GM21528 (cell line): ENCODE data around the gene SHB.

Experiments used
- ATAC-seq: cut with Tn5 transposase; IDR thresholded peaks from one replicate; pipeline ENCODE4 v1.9.1; 2021; ENCODE audit warnings: mild to moderate bottlenecking, moderate library complexity; ENCODE audit not compliant: unreplicated experiment, low FRiP score

The SHB gene

DNA sequence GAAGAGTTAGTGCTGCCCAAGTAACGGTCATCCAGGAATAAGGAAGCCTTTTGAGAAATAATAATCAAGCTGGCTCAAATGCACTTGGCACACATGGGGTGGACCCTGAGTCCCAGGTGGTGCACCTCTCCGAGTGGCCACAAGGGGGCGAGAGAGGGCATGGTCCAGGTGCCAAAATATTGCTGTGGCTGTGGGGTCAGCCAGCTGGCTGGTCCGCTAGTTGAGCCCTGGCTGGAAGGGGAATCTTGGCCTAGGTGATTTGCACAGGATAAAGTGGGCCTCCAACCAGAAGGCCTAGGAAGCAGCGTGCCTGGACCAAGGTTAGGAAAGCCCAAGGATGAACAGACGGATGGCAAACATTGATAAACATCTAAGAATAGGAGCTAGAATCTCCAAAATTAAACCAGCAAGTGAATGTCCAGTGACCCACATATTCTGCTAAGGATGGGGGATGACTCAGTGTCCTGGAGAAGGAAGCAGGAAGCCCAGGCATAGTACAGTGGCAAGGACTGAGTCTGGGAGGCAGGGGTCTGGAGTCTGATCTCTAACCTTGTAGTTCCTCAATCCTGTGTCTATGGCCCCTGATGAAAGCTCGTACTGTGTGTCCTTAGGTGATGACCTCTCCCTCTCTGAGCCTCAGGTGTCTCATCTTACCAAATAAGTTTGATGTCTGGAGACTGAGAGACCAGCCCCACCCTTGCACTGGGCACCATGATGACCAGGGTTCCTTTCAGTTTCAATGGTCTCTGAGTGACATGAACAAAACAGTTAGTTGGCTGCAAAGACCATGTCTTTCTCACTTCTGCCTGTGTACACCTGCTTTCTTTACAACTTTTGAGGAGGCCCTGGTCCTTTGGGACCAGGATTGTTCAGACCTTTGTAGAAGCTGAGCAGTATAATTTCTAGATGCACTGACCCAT, 19.2 kb upstream of the SHB start:
- ATAC-seq, result peak; percentile 55

DNA sequence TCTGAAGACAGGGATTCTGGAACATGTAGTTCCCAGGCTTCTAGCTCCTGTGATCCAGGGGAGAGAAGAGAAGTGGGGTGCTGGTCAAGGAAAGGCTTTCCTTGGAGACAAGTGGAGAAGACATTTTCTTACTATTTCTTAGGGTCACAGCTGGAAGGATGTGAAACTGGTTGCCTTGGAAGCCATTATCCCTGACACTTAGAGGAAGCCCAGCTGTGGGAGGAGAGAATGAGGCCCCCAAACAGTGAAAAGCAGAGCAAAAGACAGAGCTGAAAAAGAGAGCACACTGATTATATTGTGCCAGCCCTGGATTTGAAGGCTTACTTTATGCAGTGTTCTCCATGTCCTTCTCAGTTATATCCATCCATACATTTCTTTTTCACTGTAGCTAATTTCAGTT, 17.5 kb upstream of the SHB start:
- no peak for ATAC-seq

DNA sequence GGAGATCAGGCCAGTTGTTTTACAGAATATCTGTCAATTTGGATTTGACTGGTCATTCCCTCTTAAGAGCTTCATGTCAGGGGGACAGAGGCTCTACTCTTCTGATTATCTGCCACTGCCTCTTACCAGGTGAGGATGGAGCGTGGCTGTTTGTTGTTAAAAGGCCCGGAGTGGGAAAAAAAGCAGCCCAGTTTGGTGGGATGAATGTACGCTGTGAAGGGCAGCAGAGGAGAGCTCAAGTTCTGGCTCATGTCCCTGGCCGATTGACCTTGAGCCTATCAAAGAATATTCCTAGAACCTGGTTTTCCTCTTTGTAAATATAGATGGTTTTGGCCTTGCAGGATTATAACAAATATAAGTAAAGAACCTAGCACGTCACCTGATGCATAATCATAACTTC, 16.3 kb upstream of the SHB start:
- ATAC-seq, result no peak

DNA sequence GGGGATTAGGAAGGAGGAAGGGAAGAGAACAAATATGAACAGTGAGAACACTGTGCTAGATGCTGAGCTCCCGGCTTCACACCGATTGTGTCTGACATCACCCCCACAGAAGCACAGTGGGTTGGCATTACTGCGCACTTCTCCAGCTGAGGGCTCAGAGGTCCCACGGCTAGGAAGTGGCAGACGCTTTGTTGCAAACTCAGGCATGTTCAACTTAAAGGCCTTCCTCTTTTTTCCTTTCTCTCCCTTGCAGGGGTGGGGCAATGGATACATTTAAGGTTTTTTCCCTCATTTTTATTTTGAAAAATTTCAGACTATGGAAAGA, 15.5 kb upstream of the SHB start:
- ATAC-seq, result no peak

DNA sequence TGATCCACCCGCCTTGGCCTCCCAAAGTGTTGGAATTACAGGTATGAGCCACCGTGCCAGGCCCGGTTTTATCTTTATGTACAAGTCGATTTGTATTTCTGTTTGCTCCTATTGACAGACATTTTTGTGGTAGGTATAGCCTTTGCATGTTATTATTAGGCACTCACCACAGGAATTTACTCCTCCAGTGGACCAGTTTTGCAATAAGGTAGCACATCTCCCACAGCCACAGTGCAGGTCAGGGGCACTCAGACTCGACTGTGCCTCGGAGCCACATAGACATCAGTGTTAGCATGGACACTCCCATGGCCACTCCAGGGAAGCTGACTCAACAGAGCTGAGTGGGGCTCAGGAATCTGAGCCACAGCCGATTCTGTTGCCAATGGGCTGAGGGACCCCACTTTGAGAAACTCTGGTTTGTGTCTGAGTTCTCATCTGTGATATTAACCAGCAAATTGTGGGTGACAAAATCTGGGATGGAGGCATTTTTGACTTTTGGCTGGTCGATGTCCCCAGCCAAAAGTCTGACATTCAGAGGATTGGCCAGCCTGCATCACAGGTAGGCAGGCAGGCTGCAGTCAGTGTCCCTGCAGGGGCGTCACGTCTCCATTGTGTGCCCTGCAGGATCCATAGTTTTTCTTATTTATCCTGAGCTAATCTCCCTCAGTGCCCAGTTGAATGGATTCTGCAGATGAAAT, 15.0 kb upstream of the SHB start:
- no peak for ATAC-seq

DNA sequence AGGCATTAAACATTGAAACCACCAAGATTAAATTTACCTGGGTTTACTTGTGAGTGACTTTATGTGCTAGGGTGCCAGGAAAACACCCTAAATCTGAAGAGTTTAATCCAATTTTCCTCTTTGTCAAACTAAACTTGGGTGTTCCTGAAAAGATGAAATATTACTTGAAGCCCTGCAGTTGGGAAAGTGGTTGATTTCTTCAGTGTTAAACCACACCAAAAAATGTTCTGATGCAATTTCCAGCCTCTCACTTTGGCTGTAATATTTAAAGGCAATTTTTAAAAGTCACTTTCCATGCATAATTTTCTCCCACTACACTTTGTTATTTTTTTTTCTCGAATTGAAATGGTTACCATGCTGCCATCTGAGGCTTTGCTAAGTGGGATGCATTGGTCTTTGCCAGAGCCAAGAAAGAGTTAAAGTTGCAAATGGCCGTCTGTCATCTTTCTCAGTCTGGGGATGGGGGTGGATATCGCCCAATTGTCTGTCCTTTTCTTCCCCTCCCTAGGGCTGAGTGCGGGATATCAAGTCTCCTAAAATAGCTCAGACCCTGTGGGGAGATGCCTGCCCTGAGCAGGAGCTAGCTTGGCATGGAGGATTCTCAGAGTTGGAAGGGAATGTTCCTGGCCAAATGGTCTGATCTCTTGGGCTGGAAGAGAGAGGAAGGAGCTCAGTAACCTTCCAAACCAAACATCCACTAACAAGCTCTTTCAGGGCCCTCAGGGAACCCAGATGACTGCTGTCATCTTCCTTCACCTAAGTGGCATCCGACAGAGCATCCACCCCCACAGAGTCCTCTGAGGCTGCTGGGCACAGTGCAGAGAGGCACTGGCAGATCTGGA, 13.6 kb upstream of the SHB start:
- no peak for ATAC-seq

DNA sequence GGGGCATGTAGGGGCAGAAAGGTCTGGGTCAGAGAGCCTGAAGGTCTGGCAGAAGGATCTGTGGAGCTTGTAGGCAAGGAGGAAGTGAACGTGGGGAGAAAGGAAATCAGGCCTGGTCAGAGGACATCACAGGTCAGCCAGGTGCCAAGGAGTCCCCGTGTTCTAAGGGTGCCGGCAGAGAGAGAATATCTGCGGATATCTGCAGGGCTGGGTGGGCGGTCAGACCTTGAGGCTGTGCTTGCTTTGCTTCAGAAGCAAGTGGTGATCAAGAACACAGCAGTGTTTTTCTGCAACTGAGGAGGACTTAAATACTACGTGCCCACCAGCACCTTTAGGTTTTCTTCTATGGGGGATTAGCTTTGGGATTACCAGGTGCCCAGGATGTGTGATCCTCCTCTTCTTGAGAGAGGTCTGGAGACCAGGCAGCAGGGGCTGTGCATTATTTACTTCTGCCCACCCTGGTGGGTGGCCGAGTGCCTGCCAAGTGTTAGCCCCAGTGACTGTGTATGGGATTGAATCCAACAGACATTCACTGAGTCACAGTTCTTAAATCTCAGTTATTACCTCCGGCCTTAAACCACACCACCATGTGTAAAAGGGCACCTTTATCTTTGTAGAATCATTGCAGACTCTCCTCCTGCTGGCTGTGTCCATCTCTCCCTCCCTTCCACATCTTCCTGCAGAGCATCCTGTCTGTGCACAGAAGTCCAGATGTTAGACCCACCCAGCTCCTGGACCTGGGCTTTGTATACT, 12.5 kb upstream of the SHB start:
- ATAC-seq, result no peak

DNA sequence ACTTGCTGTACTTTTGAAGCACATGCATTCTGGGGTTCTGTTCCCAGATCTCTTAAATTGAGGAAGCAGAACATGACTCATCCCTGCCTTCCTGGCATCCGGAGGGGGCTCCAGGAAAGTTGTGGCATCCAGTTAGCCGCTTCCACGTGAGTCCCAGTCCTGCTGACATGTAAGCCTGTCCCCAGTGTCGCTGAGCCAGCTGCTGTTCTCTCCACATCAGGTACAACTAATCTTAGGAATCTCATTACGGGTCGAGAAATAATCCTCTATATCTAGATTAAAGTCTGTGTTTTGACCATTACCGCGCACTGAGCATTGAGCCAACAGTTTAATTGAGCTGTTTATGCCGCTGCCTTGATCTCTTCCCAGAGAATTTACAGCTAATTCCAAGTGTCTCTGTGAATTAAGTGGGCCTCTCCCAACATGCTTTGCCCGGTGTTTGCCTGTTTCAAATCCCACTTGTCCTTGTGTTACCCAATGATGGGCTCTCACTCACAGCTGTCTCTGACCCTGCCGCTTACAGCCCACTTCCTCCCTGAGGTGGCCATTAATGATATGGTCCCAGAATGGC, 10.5 kb upstream of the SHB start:
- ATAC-seq, result no peak

DNA sequence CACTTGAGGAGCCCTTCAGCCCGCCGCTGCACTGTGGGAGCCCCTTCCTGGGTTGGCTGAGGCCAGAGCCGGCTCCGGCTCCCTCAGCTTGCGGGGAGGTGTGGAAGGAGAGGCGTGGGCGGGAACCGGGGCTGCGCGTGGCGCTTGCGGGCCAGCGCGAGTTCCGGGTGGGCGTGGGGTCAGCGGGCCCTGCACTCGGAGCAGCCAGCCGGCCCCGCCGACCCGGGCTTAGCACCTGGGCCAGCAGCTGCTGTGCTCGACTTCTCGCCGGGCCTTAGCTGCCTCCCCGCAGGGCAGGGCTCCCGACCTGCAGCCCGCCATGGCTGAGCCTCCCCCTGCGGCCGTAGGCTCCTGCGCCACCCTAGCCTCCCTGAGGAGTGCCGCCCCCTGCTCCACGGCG, 6.2 kb upstream of the SHB start:
- no peak for ATAC-seq

DNA sequence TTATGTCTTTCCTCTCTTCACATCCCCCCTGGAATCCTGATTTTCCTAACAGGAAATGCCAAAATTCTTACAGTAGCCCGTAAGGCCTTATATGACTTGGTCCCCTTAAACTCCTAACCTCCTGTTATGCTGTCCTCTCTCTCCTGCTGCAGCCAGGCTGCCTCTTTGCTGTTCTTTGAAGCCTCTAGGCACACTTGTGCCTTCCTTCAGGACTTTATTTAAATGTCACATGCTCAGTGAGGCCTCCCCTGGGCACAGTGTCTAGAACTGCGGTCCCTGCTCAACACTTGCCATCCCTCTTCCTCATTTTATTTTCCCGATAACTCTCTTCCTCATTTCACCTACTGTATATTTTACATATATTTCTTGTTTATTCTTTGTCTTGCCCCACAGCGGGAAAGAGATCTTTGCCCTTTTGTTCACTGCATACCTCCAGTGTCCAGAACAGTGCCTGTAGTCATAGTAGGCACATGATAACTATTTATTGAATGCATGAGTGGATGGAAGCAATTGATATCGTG, 5.5 kb upstream of the SHB start:
- no peak for ATAC-seq

DNA sequence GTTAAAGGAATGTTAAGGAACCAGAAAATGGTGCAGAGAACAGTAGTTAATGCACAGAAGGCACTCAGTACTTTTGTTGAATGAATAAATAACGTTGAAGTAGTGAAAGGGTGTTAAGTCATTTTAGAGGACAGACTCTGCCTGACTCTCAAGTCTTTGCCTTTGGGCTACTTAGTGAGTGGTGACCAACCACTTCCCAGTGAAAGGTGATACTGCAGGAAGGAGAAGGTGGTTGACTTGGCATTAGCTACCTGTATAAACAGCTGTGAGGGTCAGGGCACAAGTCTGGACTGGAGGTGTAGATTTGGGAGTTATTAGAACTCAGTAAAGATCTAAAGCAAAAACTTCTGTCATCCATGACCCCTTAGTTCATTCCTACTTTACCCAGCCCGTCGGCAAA, 4.9 kb upstream of the SHB start:
- no peak for ATAC-seq

DNA sequence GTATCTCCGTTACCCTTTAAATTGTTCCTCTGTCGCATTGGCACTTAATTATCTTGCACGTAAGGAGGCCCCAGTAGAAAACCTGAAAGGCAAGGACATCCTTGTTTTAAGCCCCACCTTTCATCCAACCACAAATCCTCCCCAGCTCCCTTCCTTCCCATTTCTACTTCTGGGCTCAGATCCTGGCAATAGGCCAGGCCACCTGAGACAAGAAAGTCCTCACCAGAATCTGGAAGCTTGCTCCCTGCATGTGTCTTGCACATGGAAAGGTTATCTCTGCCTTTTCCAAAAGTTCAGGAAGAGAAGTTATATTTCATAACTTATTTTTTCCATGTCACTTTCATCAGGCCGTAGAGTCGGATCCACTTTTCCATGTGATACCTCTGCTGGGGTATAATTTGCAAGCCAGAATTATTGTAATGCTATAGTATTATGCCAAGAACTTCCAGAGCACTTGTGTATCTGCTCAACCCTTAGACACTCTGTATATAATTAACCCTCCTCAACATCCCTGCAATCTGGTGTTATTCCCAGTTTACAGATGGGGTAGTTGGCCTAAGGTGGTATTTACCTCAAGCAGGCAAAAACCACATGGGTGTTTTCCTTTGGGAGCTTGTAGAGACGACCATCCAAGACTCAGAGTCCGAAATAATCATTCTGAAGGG, 2.6 kb upstream of the SHB start:
- no peak for ATAC-seq

DNA sequence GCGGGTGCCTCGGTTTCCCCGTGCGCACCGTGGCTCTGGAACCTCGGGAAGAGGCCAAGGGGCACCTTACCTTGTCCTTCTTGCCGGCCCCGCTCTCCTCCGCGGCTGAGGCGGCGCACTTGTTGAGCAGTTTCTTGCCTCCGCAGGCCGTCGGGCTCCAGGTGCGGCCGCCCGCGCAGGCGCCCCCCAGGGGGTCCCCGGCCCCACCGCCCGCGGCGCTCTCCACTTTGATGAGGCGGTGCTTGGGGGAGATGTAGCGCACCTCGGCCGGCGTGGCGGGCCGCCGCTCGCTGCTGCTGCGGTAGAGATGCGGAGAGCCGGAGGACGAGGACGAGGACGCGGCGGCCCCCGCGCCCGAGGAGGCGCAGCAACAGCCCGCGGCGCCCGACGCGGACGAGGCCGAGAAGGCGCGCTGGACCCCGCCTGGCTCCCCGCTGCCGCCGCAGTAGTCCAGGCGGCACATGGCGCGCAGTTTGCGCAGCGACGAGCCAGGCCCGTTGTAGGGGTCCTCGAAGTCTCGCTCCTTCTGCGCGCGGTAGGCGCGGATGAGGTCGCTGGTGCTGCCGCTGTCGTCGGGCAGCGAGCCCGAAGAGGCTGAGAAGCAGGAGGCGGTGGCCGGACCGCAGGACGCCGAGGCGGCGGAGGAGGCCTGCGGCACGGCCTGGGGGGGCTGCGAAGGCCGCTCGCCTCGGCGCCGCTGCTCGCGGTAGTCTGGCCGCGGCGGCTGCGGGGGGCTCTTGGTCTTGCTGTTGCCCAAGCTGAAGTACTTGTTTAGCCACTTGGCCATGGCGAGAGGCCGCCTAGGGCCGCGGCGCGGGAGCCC, 957 bp downstream of the SHB start:
- ATAC-seq, result no peak

DNA sequence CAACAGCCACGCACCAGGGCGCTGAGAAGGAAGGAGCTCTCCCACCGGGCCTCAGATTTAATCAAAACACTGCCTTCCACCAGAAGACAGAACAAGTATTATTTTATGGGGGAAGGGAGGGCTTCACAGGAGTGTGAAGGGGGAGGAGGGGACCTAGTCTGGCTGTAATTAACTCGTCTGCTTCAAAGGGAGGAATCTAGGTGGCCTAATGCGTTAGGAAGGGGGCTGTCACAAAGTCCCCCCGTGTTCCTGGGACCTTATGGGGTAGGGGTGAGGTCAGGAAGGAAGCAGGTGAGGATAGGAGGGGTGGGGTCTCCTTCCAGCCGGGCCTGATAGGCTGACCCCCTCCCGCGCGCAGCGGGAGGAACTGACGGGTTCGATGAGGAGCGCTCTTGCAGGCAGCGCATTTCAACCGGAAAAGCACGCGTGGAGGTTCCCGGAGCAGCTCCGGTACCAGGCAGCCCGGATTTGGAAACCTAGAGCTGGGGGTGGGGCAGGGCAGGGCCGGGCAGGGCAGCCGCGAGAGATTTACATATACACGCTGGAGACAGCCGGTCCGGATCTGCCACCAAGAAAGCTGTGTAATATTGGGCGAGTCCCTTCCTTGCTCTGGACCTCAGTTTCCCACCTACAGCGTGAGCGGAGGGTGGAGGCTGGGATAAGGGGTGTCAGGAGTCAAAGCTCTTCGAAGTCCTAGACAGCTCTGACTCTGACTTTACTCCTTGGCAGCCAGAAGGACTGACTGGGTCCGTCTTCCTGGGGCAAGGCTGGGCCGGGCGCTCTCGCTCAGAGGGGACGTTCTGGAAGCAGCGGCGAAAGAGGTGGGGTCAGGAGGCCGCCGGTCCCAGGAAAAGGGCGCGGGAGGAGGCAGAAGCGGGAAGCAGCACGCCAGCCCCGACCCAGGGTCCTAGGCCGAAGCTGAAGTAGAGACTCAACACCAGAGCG, 1.8 kb downstream of the SHB start:
- no peak for ATAC-seq

DNA sequence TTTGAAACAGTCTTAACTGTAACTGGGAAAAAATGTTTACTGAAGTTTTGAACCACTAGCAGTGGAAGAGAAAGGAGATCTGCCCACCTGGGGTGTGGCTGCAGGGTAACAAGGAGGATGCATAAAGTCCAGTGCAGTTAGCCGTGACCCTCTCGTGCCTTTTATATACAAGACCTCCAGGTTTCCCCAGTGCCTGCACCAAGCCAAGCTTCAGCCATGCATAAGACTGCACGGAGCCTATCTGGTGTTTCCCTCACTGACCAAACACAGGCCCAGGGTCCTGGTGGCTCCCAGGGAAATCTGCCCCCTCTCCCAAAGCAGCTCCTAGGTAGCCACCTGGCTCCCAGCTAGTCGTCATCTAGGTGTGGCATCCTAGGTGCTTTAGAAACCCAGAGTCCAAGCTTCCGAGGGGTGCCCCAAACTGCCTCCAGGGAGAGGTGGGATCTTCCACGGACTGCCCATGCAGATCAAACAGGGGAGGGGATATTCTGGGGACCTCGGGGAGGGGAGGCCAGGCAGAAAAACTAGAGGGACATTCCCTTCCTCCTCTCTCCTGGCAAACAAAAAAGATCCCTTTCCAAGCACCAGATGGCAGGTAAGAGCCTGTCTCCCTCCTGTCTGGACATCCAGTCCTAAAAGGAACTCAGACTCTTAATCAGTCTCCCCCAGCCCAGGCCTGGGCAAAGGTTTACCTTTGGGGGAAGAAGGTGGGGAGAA, 2.7 kb downstream of the SHB start:
- ATAC-seq, result no peak

DNA sequence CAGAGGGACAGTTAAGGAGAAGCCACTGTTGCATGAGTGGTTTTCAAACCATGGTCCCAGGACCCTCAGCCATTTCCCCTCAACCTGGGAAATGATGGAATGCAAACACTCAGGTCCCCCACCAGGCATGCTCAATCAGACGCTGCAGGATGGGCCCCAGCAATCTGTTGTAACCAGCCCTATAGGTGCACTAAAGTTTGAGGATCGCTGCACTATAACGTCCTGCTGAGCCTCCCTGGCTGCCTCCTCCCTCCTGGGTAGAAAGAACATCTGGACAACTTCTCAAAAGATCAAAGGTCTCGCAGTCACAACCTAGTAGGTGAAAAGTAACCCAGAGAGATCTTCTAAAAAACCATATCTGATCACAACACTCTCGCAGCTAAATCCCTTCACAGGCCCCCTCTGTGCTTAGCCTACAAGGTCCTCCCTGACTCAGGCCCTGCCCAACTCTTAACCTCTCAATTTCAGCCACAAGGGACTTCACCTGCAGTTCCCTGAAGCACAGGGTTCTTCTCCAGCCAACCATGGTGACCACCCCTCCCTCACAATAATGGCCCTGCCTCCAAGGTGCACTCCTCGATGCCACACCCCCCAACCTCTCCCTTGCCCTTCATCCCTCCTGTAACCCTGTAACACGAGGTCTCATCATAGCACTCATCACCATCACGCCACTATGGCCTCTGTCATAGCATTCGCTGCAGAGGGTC, 3.5 kb downstream of the SHB start:
- ATAC-seq, result peak; percentile 33
